Gastroesophageal sphincter (tissue), 4 donors: Measurements from ENCODE around the gene GLI1. TPM values are rescaled to one million over a fixed set of nuclear protein-coding genes. Genes with fewer than 3 reads are reported as not detected.
A peak's percentile ranks its signal among the peaks of the same experiment; 100 is the strongest.

Experiments used
- ATAC-seq: fragments of 150-250 bp; one replicate; pipeline ENCODE4 v1.9.1; 2016; ENCODE audit warnings: mild to moderate bottlenecking, moderate library complexity
- H3K27ac ChIP-seq, 4 donors: fragments of 200-600 bp; sonication (generic) in 3 of 4; 1 replicate in 3 of 4; 2 replicates in 1 of 4; pipeline ENCODE4 v1.5.1; 2016 to 2019
- H3K27me3 ChIP-seq: fragments of 200-600 bp; sonication (generic); one replicate; pipeline ENCODE4 v1.5.1; 2019
- H3K36me3 ChIP-seq, 2 donors: fragments of 200-600 bp; sonication (generic); one replicate each; pipeline ENCODE4 v1.5.1; 2019; ENCODE audit warnings: control low read depth in 1 of 2
- H3K4me1 ChIP-seq, 3 donors: fragments of 200-600 bp; sonication (generic); 1 replicate in 2 of 3; 2 replicates in 1 of 3; pipeline ENCODE4 v1.5.1; 2016 to 2019; ENCODE audit warnings: control low read depth in 2 of 3
- H3K4me3 ChIP-seq, 2 donors: fragments of 200-600 bp; sonication (generic); one replicate each; pipeline ENCODE4 v1.5.1; 2019; ENCODE audit warnings: mild to moderate bottlenecking in 1 of 2, moderate library complexity in 1 of 2
- H3K9me3 ChIP-seq, 3 donors: fragments of 200-600 bp; sonication (generic); one replicate each; pipeline ENCODE4 v1.5.1; 2017 to 2019; ENCODE audit warnings: control low read depth in 2 of 3
- EP300 ChIP-seq: sonication (generic); formaldehyde crosslinking; IDR thresholded peaks from one replicate; pipeline ENCODE4 v1.6.1; 2017; ENCODE audit warnings: antibody characterized with exemption, mild to moderate bottlenecking
- POLR2A ChIP-seq, 2 donors: fragments of 450-650 bp; IDR thresholded peaks; one replicate each; pipeline ENCODE4 v1.6.1; 2017; ENCODE audit warnings: antibody characterized with exemption in 2 of 2, mild to moderate bottlenecking in 2 of 2, moderate library complexity in 1 of 2
- POLR2AphosphoS5 ChIP-seq: sonication (generic); formaldehyde crosslinking; IDR thresholded peaks from one replicate; pipeline ENCODE4 v1.6.1; 2017; ENCODE audit warnings: antibody characterized with exemption
- WGBS, 2 donors: methylation state at CpG; one replicate each; pipeline ENCODE4 v1.1.5; 2018; ENCODE audit warnings: low coverage in 1 of 2; 5-methylcytosine and 5-hydroxymethylcytosine counted together
- total RNA-seq, 4 donors: library from RNA; depleted of rRNA; stranded (reverse); fragments of >200 nt; gene quantifications; one replicate each; pipeline ENCODE4 v1.1.0, GENCODE V29; 2016
- TF ChIP-seq, protein P1 (sequence below), 4 experiments: fragments of 200-600 bp in 2 of 4; fragments of 450-650 bp in 2 of 4; sonication (generic) in 1 of 4; IDR thresholded peaks; one replicate each; pipeline ENCODE4 v1.5.1; 2017 to 2019; ENCODE audit warnings: antibody characterized with exemption in 4 of 4, mild to moderate bottlenecking in 2 of 4, moderate library complexity in 2 of 4

GLI1 gene
- total RNA-seq, 4 donors from 2014 or later: 0.15 to 3.6 (median 0.30) TPM

DNA sequence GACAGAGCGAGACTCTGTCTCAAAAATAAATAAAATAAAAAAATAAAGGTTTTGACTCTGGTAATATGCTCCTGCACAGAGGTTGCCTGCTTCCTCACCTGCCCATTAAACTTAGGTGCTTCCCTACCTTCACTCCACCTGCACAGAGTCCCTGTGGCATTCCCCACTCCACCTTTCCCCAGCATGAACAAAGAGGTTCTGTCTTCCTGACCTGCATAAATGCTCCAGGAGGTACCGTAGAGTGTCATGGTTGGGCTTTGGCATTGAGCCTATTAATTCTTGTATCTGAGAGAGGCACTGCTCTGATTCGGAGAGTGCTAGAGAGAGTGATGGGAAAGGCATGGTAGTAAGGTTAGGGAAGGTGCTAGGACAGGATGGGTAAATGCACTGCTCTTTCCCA, 13.8 kb downstream of the GLI1 start:
- ATAC-seq: no peak
- peaks cover 100% of the 10 kb centered on the region for H3K27me3 ChIP-seq

DNA sequence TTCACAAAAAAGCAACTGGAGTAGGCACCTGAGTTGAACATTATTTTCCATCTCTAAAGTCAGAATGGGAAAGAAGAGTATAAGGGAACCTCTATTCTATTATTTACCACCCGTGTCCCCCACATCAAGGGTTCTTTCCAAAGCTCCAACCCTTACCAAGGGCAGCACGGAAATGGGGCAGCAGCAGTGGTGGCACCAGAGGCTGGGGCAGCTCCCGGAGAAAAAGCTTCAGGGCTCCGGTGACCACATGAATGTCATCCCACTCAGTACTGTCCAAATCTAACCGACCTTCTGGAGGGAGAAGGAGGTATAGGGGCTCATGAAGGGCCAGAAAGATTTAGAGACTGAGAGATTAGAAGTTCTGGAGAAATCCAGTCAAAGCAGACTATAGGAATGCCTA, 14.3 kb downstream of the GLI1 start:
- WGBS, 2 donors: 100% methylated on average over 1 of the region's 5 CpGs
- no peak overlapping the region for H3K4me3 ChIP-seq
- H3K27me3 ChIP-seq: peaks cover 100% of the 10 kb centered on the region
- no peaks in the 10 kb centered on the region for H3K36me3 ChIP-seq
- no peak for ATAC-seq
- H3K27ac ChIP-seq: no peak overlapping the region
- H3K4me1 ChIP-seq: peaks cover 0 to 17% (median 7%) of the 10 kb centered on the region in 3 donors
- no peaks in the 10 kb centered on the region for H3K9me3 ChIP-seq
- TF ChIP-seq POLR2AphosphoS5 (no peak), POLR2A (IDR thresholded peaks at IDR 0.05) (no peak), EP300 (no peak)
- TF ChIP-seq, protein P1, sequence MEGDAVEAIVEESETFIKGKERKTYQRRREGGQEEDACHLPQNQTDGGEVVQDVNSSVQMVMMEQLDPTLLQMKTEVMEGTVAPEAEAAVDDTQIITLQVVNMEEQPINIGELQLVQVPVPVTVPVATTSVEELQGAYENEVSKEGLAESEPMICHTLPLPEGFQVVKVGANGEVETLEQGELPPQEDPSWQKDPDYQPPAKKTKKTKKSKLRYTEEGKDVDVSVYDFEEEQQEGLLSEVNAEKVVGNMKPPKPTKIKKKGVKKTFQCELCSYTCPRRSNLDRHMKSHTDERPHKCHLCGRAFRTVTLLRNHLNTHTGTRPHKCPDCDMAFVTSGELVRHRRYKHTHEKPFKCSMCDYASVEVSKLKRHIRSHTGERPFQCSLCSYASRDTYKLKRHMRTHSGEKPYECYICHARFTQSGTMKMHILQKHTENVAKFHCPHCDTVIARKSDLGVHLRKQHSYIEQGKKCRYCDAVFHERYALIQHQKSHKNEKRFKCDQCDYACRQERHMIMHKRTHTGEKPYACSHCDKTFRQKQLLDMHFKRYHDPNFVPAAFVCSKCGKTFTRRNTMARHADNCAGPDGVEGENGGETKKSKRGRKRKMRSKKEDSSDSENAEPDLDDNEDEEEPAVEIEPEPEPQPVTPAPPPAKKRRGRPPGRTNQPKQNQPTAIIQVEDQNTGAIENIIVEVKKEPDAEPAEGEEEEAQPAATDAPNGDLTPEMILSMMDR (IDR thresholded peaks at IDR 0.05): no peak

More for the DNA sequence above, 13.8 kb downstream of the GLI1 start:
- H3K27ac ChIP-seq: no peak overlapping the region
- TF ChIP-seq POLR2A (IDR thresholded peaks at IDR 0.05) (no peak), POLR2AphosphoS5 (no peak), EP300 (no peak)
- TF ChIP-seq, protein P1 (IDR thresholded peaks at IDR 0.05): no peak
- WGBS, 2 donors: 0 to 6% methylated on average over 1 to 2 of the region's 3 CpGs
- H3K4me1 ChIP-seq: peaks cover 0 to 17% (median 7%) of the 10 kb centered on the region in 3 donors
- H3K9me3 ChIP-seq: no peaks in the 10 kb centered on the region
- H3K36me3 ChIP-seq: no peaks in the 10 kb centered on the region
- no peak overlapping the region for H3K4me3 ChIP-seq

DNA sequence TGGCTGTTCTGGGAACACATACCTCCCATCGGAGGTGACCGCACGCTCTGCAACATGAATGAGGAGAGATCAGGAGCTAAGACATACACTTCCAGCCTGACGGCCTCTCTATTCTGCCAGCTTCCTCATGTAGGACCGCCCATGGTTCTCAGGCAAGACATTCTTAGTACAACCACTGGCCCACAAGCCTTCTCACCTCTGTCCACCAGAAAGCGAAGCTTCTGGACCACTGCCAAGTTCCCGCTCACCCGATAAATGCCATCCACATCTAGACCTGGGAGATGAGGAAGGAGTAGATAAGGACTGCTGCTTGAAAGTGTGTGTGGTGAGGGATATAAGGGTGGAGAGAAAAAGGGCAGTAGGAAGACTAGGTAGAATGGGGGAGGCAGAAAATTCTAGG, 14.8 kb downstream of the GLI1 start:
- H3K27me3 ChIP-seq: peaks cover 100% of the 10 kb centered on the region
- H3K27ac ChIP-seq: no peak overlapping the region
- ATAC-seq: no peak
- TF ChIP-seq POLR2A (IDR thresholded peaks at IDR 0.05) (no peak), EP300 (no peak), POLR2AphosphoS5 (no peak)
- TF ChIP-seq, protein P1 (IDR thresholded peaks at IDR 0.05): no peak
- WGBS, 2 donors: 75 to 83% methylated on average over 5 to 8 of the region's 8 CpGs
- H3K36me3 ChIP-seq: no peaks in the 10 kb centered on the region
- no peaks in the 10 kb centered on the region for H3K9me3 ChIP-seq
- H3K4me3 ChIP-seq: no peak overlapping the region
- H3K4me1 ChIP-seq: peaks cover 0 to 17% (median 7%) of the 10 kb centered on the region in 3 donors

DNA sequence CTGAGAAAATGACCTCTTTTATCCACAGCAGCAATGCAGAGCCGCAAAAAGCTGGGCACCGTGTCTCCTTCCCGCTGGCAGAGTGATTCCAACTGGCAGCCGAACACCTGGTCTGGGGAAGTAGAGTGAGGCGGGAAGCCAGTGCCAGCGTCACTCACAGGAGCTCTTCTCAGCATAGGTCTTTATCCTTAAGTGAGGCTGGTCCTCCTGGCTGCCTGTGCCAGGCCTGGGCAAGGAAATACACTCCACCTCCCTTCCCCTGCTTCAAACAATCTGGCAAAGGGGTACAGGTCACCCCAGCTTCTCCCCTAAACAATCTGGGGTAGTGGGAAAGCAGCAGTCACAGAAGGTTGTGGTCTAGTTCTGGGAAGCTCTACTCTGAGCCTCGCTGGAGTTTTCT, 15.3 kb downstream of the GLI1 start:
- Histone ChIP-seq H3K36me3 (no peaks in the 10 kb centered on the region), H3K4me3 (peak overlapping the region in 1 of 2 donors; percentile 48), H3K27me3 (peaks cover 100% of the 10 kb centered on the region), H3K9me3 (no peaks in the 10 kb centered on the region), H3K4me1 (peaks cover 0 to 17% (median 7%) of the 10 kb centered on the region in 3 donors), H3K27ac (no peak overlapping the region)
- TF ChIP-seq, protein P1 (IDR thresholded peaks at IDR 0.05): no peak
- no peak for TF ChIP-seq POLR2AphosphoS5
- no peak for TF ChIP-seq POLR2A (IDR thresholded peaks at IDR 0.05)
- TF ChIP-seq EP300: no peak
- ATAC-seq: no peak
- 72 to 100% methylated on average over 1 to 7 of the region's 7 CpGs for WGBS, 2 donors

- peaks cover 98% of the 10 kb centered on the region for H3K27me3 ChIP-seq
- H3K4me3 ChIP-seq: peak overlapping the region in 1 of 2 donors; percentile 48
- peak; percentile 54 for ATAC-seq
- H3K9me3 ChIP-seq: no peaks in the 10 kb centered on the region
- H3K4me1 ChIP-seq: peaks cover 0 to 17% (median 7%) of the 10 kb centered on the region in 3 donors
- 0 to 44% methylated on average over 1 to 2 of the region's 84 CpGs for WGBS, 2 donors
- TF ChIP-seq POLR2AphosphoS5: no peak
- TF ChIP-seq, protein P1 (IDR thresholded peaks at IDR 0.05): no peak
- no peak for TF ChIP-seq POLR2A (IDR thresholded peaks at IDR 0.05)
- TF ChIP-seq EP300: no peak
- no peaks in the 10 kb centered on the region for H3K36me3 ChIP-seq
- peak overlapping the region in 1 of 4 donors; percentile 37 for H3K27ac ChIP-seq
These were observed 15.9 kb downstream of the GLI1 start for GRCh38 chr12:57475271-57476161.
